ENCODE results near the gene METTL17.
A peak's percentile ranks its signal among the peaks of the same experiment; 100 is the strongest.
"Not testable (repeated sequence)": the region's sequence is repeated elsewhere in the genome, so short reads cannot be mapped to it uniquely, and the experiment has no call there.

Gene METTL17

GRCh38 chr14:21025371-21026273, 35.8 kb downstream of the METTL17 start:
- no peak for DNase-seq

- no peak for DNase-seq
Measured at GRCh38 chr14:21026274-21026987, 36.7 kb downstream of the METTL17 start.

- no peak for DNase-seq
Measured at GRCh38 chr14:21026988-21027315, 37.2 kb downstream of the METTL17 start.

- DNase-seq = no peak
Measured at GRCh38 chr14:21029917-21030316, 40.1 kb downstream of the METTL17 start, which contains the start of gene TPPP2. Gene TPPP2 (plus strand): TSS chr14:21030217. CDS start chr14:21030582, 365 bp downstream.

GRCh38 chr14:21030531-21030930, 40.8 kb downstream of the METTL17 start:
- no peak for DNase-seq

- DNase-seq = no peak
Measured at GRCh38 chr14:21032326-21033132, 42.7 kb downstream of the METTL17 start.

GRCh38 chr14:21033133-21033698, 43.4 kb downstream of the METTL17 start:
- DNase-seq = no peak

- DNase-seq = no peak
Measured at GRCh38 chr14:21034707-21035106, 44.9 kb downstream of the METTL17 start, which contains the start of gene RNASE13. Gene RNASE13 (minus strand): TSS chr14:21034807. CDS start chr14:21034288, 519 bp downstream.

GRCh38 chr14:21036751-21037150, 47.0 kb downstream of the METTL17 start:
- DNase-seq = no peak

- no peak for DNase-seq
Measured at GRCh38 chr14:21037156-21037555, 47.4 kb downstream of the METTL17 start.

- peak; percentile 90 for DNase-seq
Measured at GRCh38 chr14:21038441-21039422, 49.0 kb downstream of the METTL17 start.

GRCh38 chr14:21039585-21040369, 50.0 kb downstream of the METTL17 start:
- peak; percentile 77 for DNase-seq

GRCh38 chr14:21040370-21040925, 50.7 kb downstream of the METTL17 start:
- no peak for DNase-seq

GRCh38 chr14:21040941-21041340, 51.2 kb downstream of the METTL17 start:
- DNase-seq = not testable (repeated sequence)

- no peak for DNase-seq
Measured at GRCh38 chr14:21041676-21042433, 52.1 kb downstream of the METTL17 start, which contains the start of gene RNASE7. Gene RNASE7 (plus strand): TSS chr14:21042362. CDS start chr14:21042993, 631 bp downstream.

- no peak for DNase-seq
Measured at GRCh38 chr14:21042918-21043317, 53.1 kb downstream of the METTL17 start.

- peak; percentile 27 for DNase-seq
Measured at GRCh38 chr14:21043387-21043973, 53.7 kb downstream of the METTL17 start.

GRCh38 chr14:21043974-21044618, 54.3 kb downstream of the METTL17 start:
- DNase-seq = peak; percentile 40

Data from SHP77 treated with DMSO at 0.1 percent for 48 hours (cell line).